Measurements from ENCODE around the gene NDUFB2.
"Not testable (repeated sequence)": the region's sequence is repeated elsewhere in the genome, so short reads cannot be mapped to it uniquely, and the experiment has no call there.

- TF ChIP-seq, protein P1, sequence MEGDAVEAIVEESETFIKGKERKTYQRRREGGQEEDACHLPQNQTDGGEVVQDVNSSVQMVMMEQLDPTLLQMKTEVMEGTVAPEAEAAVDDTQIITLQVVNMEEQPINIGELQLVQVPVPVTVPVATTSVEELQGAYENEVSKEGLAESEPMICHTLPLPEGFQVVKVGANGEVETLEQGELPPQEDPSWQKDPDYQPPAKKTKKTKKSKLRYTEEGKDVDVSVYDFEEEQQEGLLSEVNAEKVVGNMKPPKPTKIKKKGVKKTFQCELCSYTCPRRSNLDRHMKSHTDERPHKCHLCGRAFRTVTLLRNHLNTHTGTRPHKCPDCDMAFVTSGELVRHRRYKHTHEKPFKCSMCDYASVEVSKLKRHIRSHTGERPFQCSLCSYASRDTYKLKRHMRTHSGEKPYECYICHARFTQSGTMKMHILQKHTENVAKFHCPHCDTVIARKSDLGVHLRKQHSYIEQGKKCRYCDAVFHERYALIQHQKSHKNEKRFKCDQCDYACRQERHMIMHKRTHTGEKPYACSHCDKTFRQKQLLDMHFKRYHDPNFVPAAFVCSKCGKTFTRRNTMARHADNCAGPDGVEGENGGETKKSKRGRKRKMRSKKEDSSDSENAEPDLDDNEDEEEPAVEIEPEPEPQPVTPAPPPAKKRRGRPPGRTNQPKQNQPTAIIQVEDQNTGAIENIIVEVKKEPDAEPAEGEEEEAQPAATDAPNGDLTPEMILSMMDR (IDR thresholded peaks at IDR 0.05) = not testable (repeated sequence)
- not testable (repeated sequence) for TF ChIP-seq POLR2A (IDR thresholded peaks at IDR 0.05)
These were observed 26.6 kb upstream of the NDUFB2 start for GRCh38 chr7:140669862-140670261.
